ENCODE measurements around the gene RASSF10. TPM values are rescaled to one million over a fixed set of nuclear protein-coding genes. Genes with fewer than 3 reads are reported as not detected.

The RASSF10 gene
- total RNA-seq, 1 donor from 2014 or later: 2.0 TPM

- H3K27ac Mint-ChIP-seq (ENCODE audit: unreplicated experiment): no peak overlapping the region
- Histone ChIP-seq H4K20me1 (ENCODE audit: insufficient read depth, low read length) (no peaks in the 10 kb centered on the region), H3K4me3 (ENCODE audit: insufficient read depth, low read depth, low read length) (no peak overlapping the region), H3K79me2 (ENCODE audit: insufficient read depth, low read length) (no peaks in the 10 kb centered on the region), H3K4me1 (ENCODE audit: insufficient read depth, low read length) (peaks cover 6% of the 10 kb centered on the region), H3K36me3 (ENCODE audit: insufficient read depth, low read length) (no peaks in the 10 kb centered on the region), H2AFZ (ENCODE audit: low read depth, low read length) (no peak overlapping the region), H3K4me2 (ENCODE audit: low read length) (no peak overlapping the region), H3K27me3 (ENCODE audit: insufficient read depth, low read length) (peaks cover 11% of the 10 kb centered on the region), H3K9ac (ENCODE audit: low read length) (no peak overlapping the region), H3K9me3 (ENCODE audit: insufficient read depth, low read depth, low read length) (no peaks in the 10 kb centered on the region), H3K27ac (ENCODE audit: low read depth, low read length) (no peak overlapping the region)
- H3K9me3 Mint-ChIP-seq (ENCODE audit: unreplicated experiment): peaks cover 10% of the 10 kb centered on the region
- no peaks in the 10 kb centered on the region for H3K36me3 Mint-ChIP-seq (ENCODE audit: low read depth, unreplicated experiment)
- no peak overlapping the region for H3K4me3 Mint-ChIP-seq (ENCODE audit: unreplicated experiment)
- FAIRE-seq (no peak), DNase-seq (ENCODE audit: low read depth) (no peak)
- H3K4me1 Mint-ChIP-seq (ENCODE audit: low read depth, unreplicated experiment): no peaks in the 10 kb centered on the region
- peaks cover 6% of the 10 kb centered on the region for H3K27me3 Mint-ChIP-seq (ENCODE audit: low read depth, unreplicated experiment)
- TF ChIP-seq CTCF (IDR thresholded peaks at IDR 0.05; ENCODE audit: insufficient read depth, low read depth, low read length): no peak
- no peak for TF ChIP-seq EZH2 (IDR thresholded peaks at IDR 0.05; ENCODE audit: insufficient read depth, low read length)
These were observed 10.8 kb upstream of the RASSF10 start for GRCh38 chr11:12998336-12998735.

- no peak overlapping the region for H3K4me2 ChIP-seq (ENCODE audit: low read length)
- no peak overlapping the region for H2AFZ ChIP-seq (ENCODE audit: low read depth, low read length)
- H3K9me3 Mint-ChIP-seq (ENCODE audit: unreplicated experiment): peaks cover 10% of the 10 kb centered on the region
- DNase-seq (ENCODE audit: low read depth) (no peak), FAIRE-seq (no peak)
- no peaks in the 10 kb centered on the region for H3K4me1 Mint-ChIP-seq (ENCODE audit: low read depth, unreplicated experiment)
- H3K27ac ChIP-seq (ENCODE audit: low read depth, low read length): no peak overlapping the region
- no peak overlapping the region for H3K27ac Mint-ChIP-seq (ENCODE audit: unreplicated experiment)
- H3K79me2 ChIP-seq (ENCODE audit: insufficient read depth, low read length): no peaks in the 10 kb centered on the region
- H3K36me3 Mint-ChIP-seq (ENCODE audit: low read depth, unreplicated experiment): no peaks in the 10 kb centered on the region
- TF ChIP-seq EZH2 (IDR thresholded peaks at IDR 0.05; ENCODE audit: insufficient read depth, low read length) (no peak), CTCF (IDR thresholded peaks at IDR 0.05; ENCODE audit: insufficient read depth, low read depth, low read length) (no peak)
- H3K9me3 ChIP-seq (ENCODE audit: insufficient read depth, low read depth, low read length): no peaks in the 10 kb centered on the region
- H3K4me3 ChIP-seq (ENCODE audit: insufficient read depth, low read depth, low read length): no peak overlapping the region
- no peaks in the 10 kb centered on the region for H4K20me1 ChIP-seq (ENCODE audit: insufficient read depth, low read length)
- H3K9ac ChIP-seq (ENCODE audit: low read length): no peak overlapping the region
- peaks cover 11% of the 10 kb centered on the region for H3K27me3 ChIP-seq (ENCODE audit: insufficient read depth, low read length)
- no peaks in the 10 kb centered on the region for H3K36me3 ChIP-seq (ENCODE audit: insufficient read depth, low read length)
- peaks cover 6% of the 10 kb centered on the region for H3K4me1 ChIP-seq (ENCODE audit: insufficient read depth, low read length)
- no peaks in the 10 kb centered on the region for H3K27me3 Mint-ChIP-seq (ENCODE audit: low read depth, unreplicated experiment)
- no peak overlapping the region for H3K4me3 Mint-ChIP-seq (ENCODE audit: unreplicated experiment)
These were observed 9.5 kb upstream of the RASSF10 start for GRCh38 chr11:12999597-12999996.

- H3K79me2 ChIP-seq (ENCODE audit: insufficient read depth, low read length): no peaks in the 10 kb centered on the region
- no peaks in the 10 kb centered on the region for H3K36me3 Mint-ChIP-seq (ENCODE audit: low read depth, unreplicated experiment)
- no peaks in the 10 kb centered on the region for H3K27me3 Mint-ChIP-seq (ENCODE audit: low read depth, unreplicated experiment)
- H2AFZ ChIP-seq (ENCODE audit: low read depth, low read length): no peak overlapping the region
- no peak overlapping the region for H3K27ac ChIP-seq (ENCODE audit: low read depth, low read length)
- no peaks in the 10 kb centered on the region for H4K20me1 ChIP-seq (ENCODE audit: insufficient read depth, low read length)
- H3K9me3 ChIP-seq (ENCODE audit: insufficient read depth, low read depth, low read length): no peaks in the 10 kb centered on the region
- peaks cover 6% of the 10 kb centered on the region for H3K4me1 ChIP-seq (ENCODE audit: insufficient read depth, low read length)
- H3K36me3 ChIP-seq (ENCODE audit: insufficient read depth, low read length): no peaks in the 10 kb centered on the region
- H3K27ac Mint-ChIP-seq (ENCODE audit: unreplicated experiment): no peak overlapping the region
- no peak overlapping the region for H3K4me3 ChIP-seq (ENCODE audit: insufficient read depth, low read depth, low read length)
- no peak overlapping the region for H3K9ac ChIP-seq (ENCODE audit: low read length)
- no peaks in the 10 kb centered on the region for H3K4me1 Mint-ChIP-seq (ENCODE audit: low read depth, unreplicated experiment)
- H3K4me3 Mint-ChIP-seq (ENCODE audit: unreplicated experiment): no peak overlapping the region
- FAIRE-seq: no peak
- no peak for DNase-seq (ENCODE audit: low read depth)
- peaks cover 10% of the 10 kb centered on the region for H3K9me3 Mint-ChIP-seq (ENCODE audit: unreplicated experiment)
- no peak overlapping the region for H3K4me2 ChIP-seq (ENCODE audit: low read length)
- no peak for TF ChIP-seq CTCF (IDR thresholded peaks at IDR 0.05; ENCODE audit: insufficient read depth, low read depth, low read length)
- no peak for TF ChIP-seq EZH2 (IDR thresholded peaks at IDR 0.05; ENCODE audit: insufficient read depth, low read length)
- H3K27me3 ChIP-seq (ENCODE audit: insufficient read depth, low read length): peaks cover 11% of the 10 kb centered on the region
These were observed 9.0 kb upstream of the RASSF10 start for GRCh38 chr11:13000116-13000515.
